ENCODE measurements around the gene KLRC4. TPM values are rescaled to one million over a fixed set of nuclear protein-coding genes. Genes with fewer than 3 reads are reported as not detected.
"Not testable (repeated sequence)": the region's sequence is repeated elsewhere in the genome, so short reads cannot be mapped to it uniquely, and the experiment has no call there.

The KLRC4 gene
- total and polyA plus RNA-seq, 2 donors = 0.23 to 0.37 TPM

DNA sequence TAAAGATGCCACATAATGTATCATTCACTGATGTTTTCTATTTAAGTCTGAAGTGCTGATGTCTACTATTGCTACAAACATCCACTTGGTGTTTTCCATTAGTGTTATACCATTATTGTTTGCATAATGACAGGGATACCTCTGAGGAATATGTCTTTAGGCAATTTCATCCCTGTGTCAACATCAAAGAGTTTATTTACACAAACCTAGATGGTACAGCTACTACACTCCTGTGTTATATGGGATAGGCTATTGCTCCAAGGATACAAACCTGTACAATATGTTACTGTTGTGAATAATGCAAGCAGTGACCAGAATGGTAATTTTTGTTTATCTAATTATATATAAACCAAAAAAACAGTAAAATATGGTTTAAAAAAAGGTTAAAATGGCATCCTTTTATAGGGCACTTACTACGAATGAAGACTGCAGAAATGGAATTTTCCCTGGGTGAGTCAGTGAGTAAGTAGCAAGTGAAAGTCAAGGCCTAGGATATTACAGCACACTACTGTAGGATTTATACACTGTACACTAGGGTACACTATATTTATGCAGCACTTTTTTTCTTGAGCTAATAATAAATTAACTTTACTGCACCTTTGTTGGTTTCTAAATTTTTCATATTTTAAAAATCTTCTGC is 14.8 kb upstream of the KLRC4 start:
- DNase-seq (ENCODE audit: extremely low spot score); H3K4me1 ChIP-seq (ENCODE audit: insufficient read depth); H3K27ac ChIP-seq (ENCODE audit: low read depth); H3K4me3 ChIP-seq (ENCODE audit: low read depth, low read length); H3K36me3 ChIP-seq (ENCODE audit: insufficient read depth): not testable (repeated sequence)
- 58% methylated on average over 1 of the region's 1 CpG for WGBS

DNA sequence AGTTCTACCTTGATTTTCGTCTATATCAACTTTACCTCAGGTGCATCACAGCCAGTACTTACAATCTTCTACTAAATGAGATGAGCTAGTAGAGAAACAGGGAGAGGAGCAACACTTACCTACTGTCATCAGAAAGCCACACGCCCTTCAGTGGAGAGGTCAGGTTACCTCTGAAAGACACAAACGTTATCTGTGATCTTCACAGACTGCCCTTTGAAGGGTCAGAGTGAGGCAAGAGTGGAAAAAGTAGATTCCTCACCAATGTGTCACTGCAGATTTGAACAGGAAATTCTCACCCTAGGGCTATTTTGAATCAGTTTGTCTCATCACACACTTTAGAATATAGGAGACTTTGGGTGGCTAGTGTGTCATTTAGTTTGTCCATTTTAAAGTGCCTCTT is 12.6 kb upstream of the KLRC4 start:
- 41% methylated on average over 2 of the region's 3 CpGs for WGBS
- not testable (repeated sequence) for H3K36me3 ChIP-seq (ENCODE audit: insufficient read depth); H3K27ac ChIP-seq (ENCODE audit: low read depth); H3K4me1 ChIP-seq (ENCODE audit: insufficient read depth); H3K4me3 ChIP-seq (ENCODE audit: low read depth, low read length); DNase-seq (ENCODE audit: extremely low spot score)

DNA sequence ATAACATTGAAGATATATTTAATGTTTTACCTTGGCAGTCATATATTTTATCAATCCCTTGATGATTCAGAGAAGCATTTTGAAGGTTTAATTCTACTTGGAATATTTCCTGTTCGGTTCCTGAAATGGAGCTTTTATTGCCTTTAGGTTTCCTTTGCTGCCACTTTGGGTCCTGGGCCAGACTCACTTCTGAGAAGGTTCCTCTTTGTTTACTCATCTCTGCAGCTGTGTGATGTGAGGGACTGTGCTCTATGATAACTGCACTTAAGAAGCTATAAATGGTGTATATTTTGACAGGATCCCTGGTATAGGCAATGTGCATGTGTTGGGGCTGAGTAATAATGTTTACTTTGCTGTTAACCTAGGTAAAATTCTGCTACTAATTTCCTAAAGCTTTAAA is 10.8 kb upstream of the KLRC4 start, which contains the start of gene KLRC3:
Gene KLRC3, minus strand, starts transcription at position 262 of the 400 bp plus-strand sequence. Its CDS starts 45 bp downstream, at position 217.
- DNase-seq (ENCODE audit: extremely low spot score); H3K4me3 ChIP-seq (ENCODE audit: low read depth, low read length); H3K4me1 ChIP-seq (ENCODE audit: insufficient read depth); H3K36me3 ChIP-seq (ENCODE audit: insufficient read depth); H3K27ac ChIP-seq (ENCODE audit: low read depth): not testable (repeated sequence)
- 15% methylated on average over 1 of the region's 1 CpG for WGBS

DNA sequence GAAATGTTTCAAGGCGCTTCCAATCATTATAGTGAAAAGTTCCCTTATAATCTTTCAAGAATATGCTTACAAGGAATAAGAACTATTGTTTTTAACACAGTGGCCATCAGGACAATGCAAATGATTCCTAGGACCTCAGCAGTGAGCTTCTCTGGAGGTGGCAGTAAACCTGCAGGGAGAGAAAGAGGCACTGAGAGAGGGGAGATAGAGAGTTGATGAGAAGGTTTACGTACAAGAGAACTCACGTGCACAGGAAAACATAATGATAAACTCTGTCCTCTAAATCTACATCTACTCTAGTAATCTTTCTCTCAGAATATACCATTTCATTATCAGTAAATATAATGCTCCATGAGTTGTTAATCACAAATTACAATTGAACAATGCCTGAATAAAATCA is 715 bp downstream of the KLRC4 start:
- Histone ChIP-seq H3K36me3 (ENCODE audit: insufficient read depth) (no peaks in the 10 kb centered on the region), H3K4me3 (ENCODE audit: low read depth, low read length) (no peak overlapping the region), H3K4me1 (ENCODE audit: insufficient read depth) (no peaks in the 10 kb centered on the region), H3K27ac (ENCODE audit: low read depth) (no peak overlapping the region)
- DNase-seq (ENCODE audit: extremely low spot score) = no peak
- WGBS = 28% methylated on average over 3 of the region's 3 CpGs

DNA sequence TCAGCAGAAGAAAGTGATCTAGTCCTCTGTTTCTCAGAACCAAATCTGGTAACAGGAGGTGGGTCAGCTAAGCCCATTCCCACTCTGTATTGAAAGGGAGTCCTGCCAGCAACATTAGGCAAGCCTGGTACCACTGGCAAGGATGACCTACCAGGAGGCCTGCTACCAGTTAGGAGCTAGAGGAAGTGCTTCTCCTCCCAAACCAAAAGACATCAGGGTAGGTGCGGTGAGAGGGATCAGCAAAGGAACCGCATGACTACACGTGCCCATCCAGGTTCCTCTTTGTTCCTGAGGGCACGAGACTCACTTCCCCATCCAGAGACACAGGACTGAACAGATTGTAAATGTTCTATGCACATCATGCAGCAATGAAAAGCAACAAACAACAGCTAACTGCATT is 2.8 kb downstream of the KLRC4 start:
- DNase-seq (ENCODE audit: extremely low spot score) = no peak
- Histone ChIP-seq H3K4me1 (ENCODE audit: insufficient read depth) (no peaks in the 10 kb centered on the region), H3K36me3 (ENCODE audit: insufficient read depth) (no peaks in the 10 kb centered on the region), H3K27ac (ENCODE audit: low read depth) (no peak overlapping the region), H3K4me3 (ENCODE audit: low read depth, low read length) (no peak overlapping the region)
- WGBS = 67% methylated on average over 4 of the region's 4 CpGs

DNA sequence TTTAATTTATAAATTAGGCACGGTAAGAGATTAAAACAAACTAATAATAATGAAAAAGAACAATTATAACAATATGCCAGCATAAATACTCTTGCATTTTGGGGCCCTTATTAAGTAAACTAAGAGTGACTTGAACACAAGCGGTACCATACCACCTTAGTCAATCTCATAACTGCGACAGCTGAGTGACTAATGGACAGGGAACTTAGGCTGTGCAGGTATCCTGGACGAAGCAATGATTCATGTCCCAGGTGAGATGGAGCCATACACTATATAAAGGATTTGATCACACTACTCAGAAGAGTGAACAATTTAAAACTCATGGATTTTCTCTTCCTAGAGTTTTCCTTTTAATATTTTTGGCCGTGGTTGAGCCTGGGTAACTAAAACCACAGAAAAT is 4.3 kb downstream of the KLRC4 start:
- no peak overlapping the region for H3K4me3 ChIP-seq (ENCODE audit: low read depth, low read length)
- WGBS = 95% methylated on average over 5 of the region's 5 CpGs
- H3K4me1 ChIP-seq (ENCODE audit: insufficient read depth) = no peaks in the 10 kb centered on the region
- H3K27ac ChIP-seq (ENCODE audit: low read depth) = no peak overlapping the region
- no peak for DNase-seq (ENCODE audit: extremely low spot score)
- H3K36me3 ChIP-seq (ENCODE audit: insufficient read depth) = no peaks in the 10 kb centered on the region

DNA sequence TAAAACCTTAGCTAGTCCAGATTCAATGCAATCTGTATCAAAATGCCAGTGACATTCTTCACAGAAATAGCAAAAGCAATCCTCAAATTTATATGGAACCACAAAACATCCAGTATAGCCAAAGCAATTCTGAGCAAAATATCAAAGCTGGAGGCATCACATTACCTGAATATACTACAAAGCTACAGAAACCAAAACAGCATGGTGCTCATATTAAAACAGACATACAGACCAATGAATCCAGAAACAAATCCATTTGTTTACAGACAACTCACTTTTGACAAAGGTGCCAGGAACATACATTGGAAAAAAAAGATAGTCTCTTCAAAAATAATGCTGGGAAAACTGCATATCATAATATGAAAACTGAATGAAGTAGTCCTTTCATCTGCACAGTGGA is 4.8 kb downstream of the KLRC4 start:
- Histone ChIP-seq H3K36me3 (ENCODE audit: insufficient read depth) (no peaks in the 10 kb centered on the region), H3K4me3 (ENCODE audit: low read depth, low read length) (no peak overlapping the region), H3K4me1 (ENCODE audit: insufficient read depth) (no peaks in the 10 kb centered on the region), H3K27ac (ENCODE audit: low read depth) (no peak overlapping the region)
- DNase-seq (ENCODE audit: extremely low spot score) = no peak

DNA sequence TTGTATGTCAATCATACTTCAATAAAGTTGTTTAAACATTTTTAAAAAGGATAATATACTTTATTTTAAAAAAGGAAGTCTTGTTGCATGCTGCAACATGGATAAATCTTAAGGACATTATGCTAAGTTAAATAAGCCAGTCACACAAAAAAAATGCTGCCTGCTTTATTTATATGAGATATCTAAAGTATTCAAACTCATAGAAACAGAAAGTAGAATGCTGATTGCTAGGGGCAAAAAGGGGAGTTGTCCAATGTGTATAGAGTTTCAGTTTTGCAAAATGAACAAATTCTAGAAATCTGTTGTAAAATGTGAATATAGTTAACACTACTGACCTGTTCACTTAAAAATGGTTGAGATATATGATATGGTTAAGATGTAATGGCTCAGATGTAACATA is 8.7 kb downstream of the KLRC4 start:
- no peak overlapping the region for H3K4me3 ChIP-seq (ENCODE audit: low read depth, low read length)
- DNase-seq (ENCODE audit: extremely low spot score) = no peak
- H3K36me3 ChIP-seq (ENCODE audit: insufficient read depth) = no peaks in the 10 kb centered on the region
- H3K27ac ChIP-seq (ENCODE audit: low read depth) = no peak overlapping the region
- H3K4me1 ChIP-seq (ENCODE audit: insufficient read depth) = no peaks in the 10 kb centered on the region

DNA sequence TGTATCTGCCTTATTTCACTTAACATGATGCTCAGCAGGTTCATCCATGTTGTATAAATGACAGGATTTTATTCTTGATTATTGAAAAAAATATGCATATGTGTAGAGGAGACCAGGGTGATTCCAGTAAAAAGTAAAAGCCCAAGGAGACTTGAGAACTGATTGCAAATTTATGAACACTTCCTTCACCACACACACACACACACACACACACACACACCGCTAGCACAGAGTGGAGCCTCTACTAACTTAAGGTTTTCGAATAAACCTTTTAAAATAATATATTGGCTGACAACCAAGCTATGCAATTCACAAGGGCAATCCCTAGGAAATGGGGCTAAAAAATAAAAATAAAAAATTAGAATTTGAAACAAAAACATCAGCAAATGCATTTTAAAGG is 11.4 kb downstream of the KLRC4 start:
- Histone ChIP-seq H3K27ac (ENCODE audit: low read depth) (no peak overlapping the region), H3K4me1 (ENCODE audit: insufficient read depth) (no peaks in the 10 kb centered on the region), H3K36me3 (ENCODE audit: insufficient read depth) (no peaks in the 10 kb centered on the region), H3K4me3 (ENCODE audit: low read depth, low read length) (no peak overlapping the region)
- WGBS = 74% methylated on average over 2 of the region's 2 CpGs
- no peak for DNase-seq (ENCODE audit: extremely low spot score)

DNA sequence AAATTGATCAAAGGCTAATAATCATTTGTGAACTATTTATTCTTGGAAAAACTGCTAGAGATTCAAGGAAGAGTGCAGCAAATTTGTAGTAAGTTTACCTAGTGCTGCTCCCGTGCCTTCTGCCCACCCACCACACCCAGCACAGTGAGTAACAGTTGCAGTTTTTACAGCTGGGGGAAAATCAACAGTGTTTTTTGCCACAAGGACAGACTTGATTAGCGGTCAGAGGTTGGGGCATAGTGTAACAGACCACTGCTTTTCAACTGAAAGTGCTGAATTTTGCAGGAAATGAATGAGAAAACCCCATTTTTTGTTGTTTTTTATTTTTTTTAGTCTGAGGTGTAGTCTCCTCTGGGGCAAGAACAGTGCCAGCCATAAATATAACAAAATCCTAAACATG is 12.3 kb downstream of the KLRC4 start:
- WGBS = 51% methylated on average over 2 of the region's 2 CpGs
- H3K4me3 ChIP-seq (ENCODE audit: low read depth, low read length) = no peak overlapping the region
- DNase-seq (ENCODE audit: extremely low spot score) = no peak
- no peaks in the 10 kb centered on the region for H3K36me3 ChIP-seq (ENCODE audit: insufficient read depth)
- no peak overlapping the region for H3K27ac ChIP-seq (ENCODE audit: low read depth)
- H3K4me1 ChIP-seq (ENCODE audit: insufficient read depth) = no peaks in the 10 kb centered on the region

DNA sequence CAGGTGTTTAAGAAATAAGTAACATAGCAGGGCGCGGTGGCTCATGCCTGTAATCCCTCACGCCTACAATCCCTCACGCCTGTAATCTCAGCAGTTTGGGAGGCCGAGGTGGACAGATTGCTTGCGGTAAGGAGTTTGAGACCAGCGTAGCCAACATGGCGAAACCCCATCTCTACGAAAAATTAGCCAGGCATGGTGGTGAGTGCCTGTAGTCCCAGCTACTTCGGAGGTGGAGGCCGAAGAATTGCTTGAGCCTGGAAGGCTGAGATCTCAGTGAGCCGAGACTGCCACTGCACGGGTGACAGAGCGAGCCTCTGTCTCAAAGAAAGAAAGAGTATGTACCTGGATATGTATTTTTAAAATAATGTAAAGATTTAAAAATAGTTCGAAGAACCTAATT is 13.4 kb downstream of the KLRC4 start:
- H3K4me3 ChIP-seq (ENCODE audit: low read depth, low read length); H3K4me1 ChIP-seq (ENCODE audit: insufficient read depth); H3K36me3 ChIP-seq (ENCODE audit: insufficient read depth); H3K27ac ChIP-seq (ENCODE audit: low read depth); DNase-seq (ENCODE audit: extremely low spot score): not testable (repeated sequence)
- 83% methylated on average over 15 of the region's 15 CpGs for WGBS

DNA sequence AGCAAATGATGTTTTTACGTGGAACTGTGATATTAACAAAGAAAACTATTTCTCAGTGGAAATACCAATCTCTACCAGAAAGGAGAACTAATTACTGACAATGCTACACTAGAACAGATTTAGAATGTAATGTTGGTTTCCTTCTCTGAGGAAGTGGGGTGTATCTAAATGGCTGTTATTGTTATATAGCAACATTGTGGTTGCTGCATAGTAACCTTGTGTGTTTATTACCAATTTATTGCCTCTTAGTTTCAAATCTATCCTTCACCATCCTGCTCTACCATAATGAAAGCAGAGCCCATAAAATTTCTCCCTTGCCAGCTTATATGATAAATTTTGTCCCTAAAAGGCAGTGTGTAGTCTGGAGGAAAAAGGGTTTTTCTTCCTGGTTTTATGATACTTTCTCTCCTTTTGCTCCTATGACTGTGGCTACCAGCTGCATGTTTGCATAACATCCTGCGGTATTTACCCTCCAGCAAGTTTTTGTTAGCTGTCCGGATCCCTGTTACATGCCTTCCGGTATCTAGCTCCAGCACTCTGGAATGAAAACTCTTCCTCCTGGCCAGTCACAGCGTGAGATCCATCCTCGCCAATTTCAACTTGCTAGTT is 14.1 kb downstream of the KLRC4 start:
- no peaks in the 10 kb centered on the region for H3K36me3 ChIP-seq (ENCODE audit: insufficient read depth)
- DNase-seq (ENCODE audit: extremely low spot score) = no peak
- H3K4me3 ChIP-seq (ENCODE audit: low read depth, low read length) = no peak overlapping the region
- no peaks in the 10 kb centered on the region for H3K4me1 ChIP-seq (ENCODE audit: insufficient read depth)
- peak overlapping the region; percentile 10 for H3K27ac ChIP-seq (ENCODE audit: low read depth)
- WGBS = 19% methylated on average over 6 of the region's 6 CpGs

DNA sequence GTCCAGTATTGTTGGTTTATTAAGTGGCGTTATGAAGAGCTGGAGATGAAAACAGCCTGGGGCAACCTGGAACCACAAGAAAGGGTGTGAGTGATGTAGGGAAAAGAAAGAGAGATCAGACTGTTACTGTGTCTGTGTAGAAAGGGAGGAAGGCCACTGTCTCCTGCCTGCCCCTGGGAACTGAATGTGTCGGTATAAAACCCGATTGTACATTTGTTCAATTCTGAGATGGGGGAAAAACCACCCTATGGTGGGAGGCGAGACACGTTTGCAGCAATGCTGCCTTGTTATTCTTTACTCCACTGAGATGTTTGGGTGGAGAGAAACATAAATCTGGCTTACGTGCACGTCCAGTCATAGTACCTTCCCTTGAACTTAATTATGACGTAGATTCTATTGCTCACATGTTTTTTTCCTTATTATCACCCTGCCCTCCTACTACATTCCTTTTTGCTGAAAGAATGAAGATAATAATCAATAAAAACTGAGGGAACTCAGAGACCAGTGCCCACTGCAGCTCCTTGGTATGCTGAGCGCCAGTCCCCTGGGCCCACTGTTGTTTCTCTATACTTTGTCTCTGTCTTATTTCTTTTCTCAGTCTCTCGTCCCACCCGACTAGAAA is 14.9 kb downstream of the KLRC4 start:
- not testable (repeated sequence) for DNase-seq (ENCODE audit: extremely low spot score); H3K4me3 ChIP-seq (ENCODE audit: low read depth, low read length); H3K4me1 ChIP-seq (ENCODE audit: insufficient read depth); H3K27ac ChIP-seq (ENCODE audit: low read depth); H3K36me3 ChIP-seq (ENCODE audit: insufficient read depth)
- WGBS = 87% methylated on average over 11 of the region's 11 CpGs

DNA sequence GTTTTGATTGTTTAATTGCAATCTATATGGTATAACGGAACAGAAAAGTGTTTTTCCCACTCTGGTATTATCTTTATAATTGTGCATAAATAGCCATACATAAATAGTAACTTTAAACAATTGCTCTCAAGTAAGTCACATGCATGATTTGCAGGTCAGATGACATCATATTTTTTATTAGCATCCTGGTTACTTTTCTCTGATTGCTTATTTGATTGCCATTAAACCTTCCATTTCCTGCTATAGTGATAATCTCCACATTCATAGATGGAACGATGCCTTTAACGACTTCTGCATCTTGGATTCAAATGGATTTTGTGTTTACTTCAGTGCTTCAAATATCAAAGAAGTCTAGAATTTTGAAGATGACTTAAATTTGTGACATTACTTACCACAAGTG is 16.3 kb downstream of the KLRC4 start:
- Histone ChIP-seq H3K4me1 (ENCODE audit: insufficient read depth) (no peaks in the 10 kb centered on the region), H3K4me3 (ENCODE audit: low read depth, low read length) (no peak overlapping the region), H3K36me3 (ENCODE audit: insufficient read depth) (no peaks in the 10 kb centered on the region), H3K27ac (ENCODE audit: low read depth) (no peak overlapping the region)
- 47% methylated on average over 3 of the region's 3 CpGs for WGBS
- DNase-seq (ENCODE audit: extremely low spot score) = no peak

Measured in urinary bladder (tissue), 4 donors.